Body of pancreas (tissue), 4 donors: ENCODE results near the gene CXorf49.
"Not testable (repeated sequence)": the region's sequence is repeated elsewhere in the genome, so short reads cannot be mapped to it uniquely, and the experiment has no call there.

ENCODE experiments used
- POLR2A ChIP-seq, 3 donors: fragments of 450-650 bp; IDR thresholded peaks; one replicate each; pipeline ENCODE4 v1.6.1; 2016; ENCODE audit warnings: antibody characterized with exemption in 3 of 3, mild to moderate bottlenecking in 2 of 3
- TF ChIP-seq, protein P1 (sequence below), 7 experiments: fragments of 450-650 bp in 4 of 7; fragments of 200-600 bp in 3 of 7; sonication (generic) in 3 of 7; IDR thresholded peaks; one replicate each; pipeline ENCODE4 v1.5.1; 2016 to 2019; ENCODE audit warnings: antibody characterized with exemption in 7 of 7

DNA sequence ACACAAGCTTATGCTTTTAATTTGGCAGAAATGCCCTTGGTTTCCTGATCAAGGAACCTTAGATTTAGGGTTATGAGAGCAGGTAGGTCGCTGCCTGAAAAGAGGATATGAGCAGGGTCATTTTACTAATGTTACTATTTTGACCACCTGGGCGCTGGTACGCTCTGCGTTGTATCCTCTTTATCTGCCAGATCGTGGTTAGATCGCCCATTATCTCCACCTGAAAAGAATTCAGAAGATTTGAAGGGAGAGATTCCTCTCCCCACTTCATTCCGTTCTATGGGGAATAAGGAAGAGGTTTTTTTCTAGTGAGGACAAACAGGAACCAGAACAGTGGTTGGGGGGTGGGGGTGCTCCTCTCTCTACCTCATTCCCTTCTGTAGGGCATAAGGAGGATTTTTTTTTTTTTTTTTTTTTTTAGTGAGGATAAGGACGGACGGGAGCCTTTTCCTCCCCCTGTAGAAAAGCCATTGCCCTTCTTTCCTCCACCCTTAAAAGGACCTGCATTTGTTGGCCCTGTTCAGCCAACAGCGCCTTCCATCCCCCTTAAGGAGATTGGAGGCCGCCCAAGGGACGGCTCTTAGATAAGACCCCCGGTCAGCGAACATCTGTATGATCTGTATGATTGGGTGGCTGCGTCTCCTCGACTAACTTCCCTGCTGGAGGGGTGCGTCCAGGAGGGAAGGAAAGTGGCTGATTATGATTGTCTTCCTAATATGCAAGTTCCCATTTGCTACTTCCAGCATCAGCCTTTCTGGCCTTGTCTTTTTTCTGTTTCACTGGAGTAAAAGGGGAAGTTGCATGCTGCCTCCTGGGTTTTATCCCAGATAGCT lies 20.4 kb downstream of the CXorf49 start:
- TF ChIP-seq POLR2A (IDR thresholded peaks at IDR 0.05): not testable (repeated sequence)
- TF ChIP-seq, protein P1, sequence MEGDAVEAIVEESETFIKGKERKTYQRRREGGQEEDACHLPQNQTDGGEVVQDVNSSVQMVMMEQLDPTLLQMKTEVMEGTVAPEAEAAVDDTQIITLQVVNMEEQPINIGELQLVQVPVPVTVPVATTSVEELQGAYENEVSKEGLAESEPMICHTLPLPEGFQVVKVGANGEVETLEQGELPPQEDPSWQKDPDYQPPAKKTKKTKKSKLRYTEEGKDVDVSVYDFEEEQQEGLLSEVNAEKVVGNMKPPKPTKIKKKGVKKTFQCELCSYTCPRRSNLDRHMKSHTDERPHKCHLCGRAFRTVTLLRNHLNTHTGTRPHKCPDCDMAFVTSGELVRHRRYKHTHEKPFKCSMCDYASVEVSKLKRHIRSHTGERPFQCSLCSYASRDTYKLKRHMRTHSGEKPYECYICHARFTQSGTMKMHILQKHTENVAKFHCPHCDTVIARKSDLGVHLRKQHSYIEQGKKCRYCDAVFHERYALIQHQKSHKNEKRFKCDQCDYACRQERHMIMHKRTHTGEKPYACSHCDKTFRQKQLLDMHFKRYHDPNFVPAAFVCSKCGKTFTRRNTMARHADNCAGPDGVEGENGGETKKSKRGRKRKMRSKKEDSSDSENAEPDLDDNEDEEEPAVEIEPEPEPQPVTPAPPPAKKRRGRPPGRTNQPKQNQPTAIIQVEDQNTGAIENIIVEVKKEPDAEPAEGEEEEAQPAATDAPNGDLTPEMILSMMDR (IDR thresholded peaks at IDR 0.05): not testable (repeated sequence)
